Measurements from ENCODE around the gene PKD2L1.

- TF ChIP-seq EZH2 (IDR thresholded peaks at IDR 0.05; ENCODE audit: low read depth, low read length, severe bottlenecking) (no peak), CTCF (IDR thresholded peaks at IDR 0.05; ENCODE audit: control extremely low read depth in 1 of 3, insufficient read depth in 1 of 3, low read depth in 1 of 3, low read length in 3 of 3) (no peak), SIRT6 (IDR thresholded peaks at IDR 0.05; ENCODE audit: low read length) (no peak), NRF1 (IDR thresholded peaks at IDR 0.05; ENCODE audit: low read depth, low read length) (no peak), POLR2AphosphoS5 (IDR thresholded peaks at IDR 0.05; ENCODE audit: low read depth, low read length) (no peak), POLR2A (IDR thresholded peaks at IDR 0.05; ENCODE audit: control extremely low read depth in 1 of 2, low read depth in 2 of 2, low read length in 2 of 2) (no peak), GABPA (IDR thresholded peaks at IDR 0.05; ENCODE audit: borderline replicate concordance, insufficient read depth, low read length) (no peak), JUN (IDR thresholded peaks at IDR 0.05; ENCODE audit: low read depth, low read length) (no peak), EP300 (IDR thresholded peaks at IDR 0.05; ENCODE audit: borderline replicate concordance in 1 of 2, low read depth in 2 of 2, low read length in 2 of 2) (no peak)
Observed at GRCh38 chr10:100282907-100283306, 47.1 kb downstream of the PKD2L1 start.

Data from H1 (cell line).